Measurements from ENCODE around the gene GMDS.
A peak's percentile ranks its signal among the peaks of the same experiment; 100 is the strongest.

GMDS gene

GRCh38 chr6:2245103-2245876 is at the start of gene GMDS:
GMDS (minus strand) TSS chr6:2245605.
- TF ChIP-seq CTCF (IDR thresholded peaks at IDR 0.05; ENCODE audit: borderline replicate concordance, control extremely low read depth, extremely low read depth, insufficient read depth, missing control alignments), result no peak
- in situ Hi-C loops (cut with MboI; ENCODE audit: low sequenced_read_pairs, unreplicated experiment), result no loop called here
- DNase-seq (ENCODE audit: low spot score), result peak; percentile 98

GRCh38 chr6:2285510-2285909 is 40.1 kb upstream of the GMDS start:
- no peak for TF ChIP-seq CTCF (IDR thresholded peaks at IDR 0.05; ENCODE audit: borderline replicate concordance, control extremely low read depth, extremely low read depth, insufficient read depth, missing control alignments)
- no peak for DNase-seq (ENCODE audit: low spot score)
- in situ Hi-C loops (cut with MboI; ENCODE audit: low sequenced_read_pairs, unreplicated experiment), result no loop called here

- no peak for DNase-seq (ENCODE audit: low spot score)
- TF ChIP-seq CTCF (IDR thresholded peaks at IDR 0.05; ENCODE audit: borderline replicate concordance, control extremely low read depth, extremely low read depth, insufficient read depth, missing control alignments), result no peak
- in situ Hi-C loops (cut with MboI; ENCODE audit: low sequenced_read_pairs, unreplicated experiment), result no loop called here
Observed at GRCh38 chr6:2275892-2276242, 30.5 kb upstream of the GMDS start.

- no peak for TF ChIP-seq CTCF (IDR thresholded peaks at IDR 0.05; ENCODE audit: borderline replicate concordance, control extremely low read depth, extremely low read depth, insufficient read depth, missing control alignments)
- DNase-seq (ENCODE audit: low spot score), result no peak
- in situ Hi-C loops (cut with MboI; ENCODE audit: low sequenced_read_pairs, unreplicated experiment), result no loop called here
Observed at GRCh38 chr6:2274981-2275891, 29.8 kb upstream of the GMDS start.

GRCh38 chr6:2272696-2273095 is 27.3 kb upstream of the GMDS start:
- no peak for TF ChIP-seq CTCF (IDR thresholded peaks at IDR 0.05; ENCODE audit: borderline replicate concordance, control extremely low read depth, extremely low read depth, insufficient read depth, missing control alignments)
- DNase-seq (ENCODE audit: low spot score), result no peak
- in situ Hi-C loops (cut with MboI; ENCODE audit: low sequenced_read_pairs, unreplicated experiment), result no loop called here

- DNase-seq (ENCODE audit: low spot score), result no peak
- no peak for TF ChIP-seq CTCF (IDR thresholded peaks at IDR 0.05; ENCODE audit: borderline replicate concordance, control extremely low read depth, extremely low read depth, insufficient read depth, missing control alignments)
- in situ Hi-C loops (cut with MboI; ENCODE audit: low sequenced_read_pairs, unreplicated experiment), result no loop called here
Observed at GRCh38 chr6:2270054-2270453, 24.6 kb upstream of the GMDS start.

All from GM13976 (cell line).